PC-3 (cell line): Measurements from ENCODE around the gene TOM1L2.
A peak's percentile ranks its signal among the peaks of the same experiment; 100 is the strongest.

Experiments
- EZH2phosphoT487 ChIP-seq: fragments of 300-600 bp; sonication (generic); IDR thresholded peaks from 2 replicates; pipeline ENCODE4 v1.6.1; 2018; ENCODE audit warnings: mild to moderate bottlenecking, antibody characterized with exemption, low read length, borderline replicate concordance
- TF ChIP-seq, protein P1 (sequence below): fragments of 300-600 bp; sonication (generic); conservative IDR thresholded peaks from 2 replicates; pipeline ENCODE4 v1.5.1; 2017; ENCODE audit warnings: antibody characterized with exemption, low read depth, mild to moderate bottlenecking, low read length

DNA sequence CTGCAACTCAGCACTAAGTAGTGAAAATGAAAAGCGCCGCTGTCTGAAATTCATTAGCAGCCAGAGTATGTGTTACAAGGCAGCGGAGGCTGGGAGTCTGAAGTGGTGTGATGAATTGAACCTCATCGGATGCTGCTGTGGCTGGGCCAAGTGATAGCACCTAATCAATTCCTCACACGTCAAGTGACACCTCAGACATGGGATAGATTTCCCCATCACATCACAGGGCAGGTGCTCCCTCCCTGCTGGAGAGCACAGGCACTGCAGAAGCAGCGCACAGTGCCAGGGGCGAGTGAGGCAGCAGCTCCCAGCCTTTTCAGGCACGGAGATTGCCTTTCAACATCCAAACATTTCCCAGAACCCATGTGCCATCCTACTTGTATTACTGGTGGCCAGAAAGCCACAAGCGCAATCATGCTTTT, 32.7 kb upstream of the TOM1L2 start:
- TF ChIP-seq, protein P1, sequence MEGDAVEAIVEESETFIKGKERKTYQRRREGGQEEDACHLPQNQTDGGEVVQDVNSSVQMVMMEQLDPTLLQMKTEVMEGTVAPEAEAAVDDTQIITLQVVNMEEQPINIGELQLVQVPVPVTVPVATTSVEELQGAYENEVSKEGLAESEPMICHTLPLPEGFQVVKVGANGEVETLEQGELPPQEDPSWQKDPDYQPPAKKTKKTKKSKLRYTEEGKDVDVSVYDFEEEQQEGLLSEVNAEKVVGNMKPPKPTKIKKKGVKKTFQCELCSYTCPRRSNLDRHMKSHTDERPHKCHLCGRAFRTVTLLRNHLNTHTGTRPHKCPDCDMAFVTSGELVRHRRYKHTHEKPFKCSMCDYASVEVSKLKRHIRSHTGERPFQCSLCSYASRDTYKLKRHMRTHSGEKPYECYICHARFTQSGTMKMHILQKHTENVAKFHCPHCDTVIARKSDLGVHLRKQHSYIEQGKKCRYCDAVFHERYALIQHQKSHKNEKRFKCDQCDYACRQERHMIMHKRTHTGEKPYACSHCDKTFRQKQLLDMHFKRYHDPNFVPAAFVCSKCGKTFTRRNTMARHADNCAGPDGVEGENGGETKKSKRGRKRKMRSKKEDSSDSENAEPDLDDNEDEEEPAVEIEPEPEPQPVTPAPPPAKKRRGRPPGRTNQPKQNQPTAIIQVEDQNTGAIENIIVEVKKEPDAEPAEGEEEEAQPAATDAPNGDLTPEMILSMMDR = peak; percentile 49
- no peak for TF ChIP-seq EZH2phosphoT487
